ENCODE measurements around the gene TNNT1. TPM values are rescaled to one million over a fixed set of nuclear protein-coding genes. Genes with fewer than 3 reads are reported as not detected.

TNNT1 gene
- total RNA-seq, 2 donors from 2014 or later: not detected

GRCh38 chr19:55101261-55101660, 47.7 kb downstream of the TNNT1 start:
- peaks cover under 1 to 7% of the 10 kb centered on the region in 2 donors for H3K4me1 Mint-ChIP-seq (ENCODE audit: low read depth in 2 of 2)
- peaks cover 6% of the 10 kb centered on the region for H3K36me3 Mint-ChIP-seq
- H3K9me3 Mint-ChIP-seq: no peaks in the 10 kb centered on the region
- H3K4me3 Mint-ChIP-seq: no peak overlapping the region
- DNase-seq (ENCODE audit: low spot score) (peak; percentile 39), ATAC-seq (no peak)
- H3K27ac Mint-ChIP-seq: no peak overlapping the region
- no peaks in the 10 kb centered on the region for H3K27me3 Mint-ChIP-seq

GRCh38 chr19:55099557-55100506, 49.2 kb downstream of the TNNT1 start:
- ATAC-seq: no peak
- no peak for DNase-seq (ENCODE audit: low spot score)
- Mint-ChIP-seq H3K4me3 (no peak overlapping the region), H3K36me3 (peaks cover 6% of the 10 kb centered on the region), H3K9me3 (no peaks in the 10 kb centered on the region), H3K27ac (no peak overlapping the region), H3K4me1 (ENCODE audit: low read depth in 2 of 2) (peaks cover 0 to 4% of the 10 kb centered on the region in 2 donors), H3K27me3 (no peaks in the 10 kb centered on the region)

DNA sequence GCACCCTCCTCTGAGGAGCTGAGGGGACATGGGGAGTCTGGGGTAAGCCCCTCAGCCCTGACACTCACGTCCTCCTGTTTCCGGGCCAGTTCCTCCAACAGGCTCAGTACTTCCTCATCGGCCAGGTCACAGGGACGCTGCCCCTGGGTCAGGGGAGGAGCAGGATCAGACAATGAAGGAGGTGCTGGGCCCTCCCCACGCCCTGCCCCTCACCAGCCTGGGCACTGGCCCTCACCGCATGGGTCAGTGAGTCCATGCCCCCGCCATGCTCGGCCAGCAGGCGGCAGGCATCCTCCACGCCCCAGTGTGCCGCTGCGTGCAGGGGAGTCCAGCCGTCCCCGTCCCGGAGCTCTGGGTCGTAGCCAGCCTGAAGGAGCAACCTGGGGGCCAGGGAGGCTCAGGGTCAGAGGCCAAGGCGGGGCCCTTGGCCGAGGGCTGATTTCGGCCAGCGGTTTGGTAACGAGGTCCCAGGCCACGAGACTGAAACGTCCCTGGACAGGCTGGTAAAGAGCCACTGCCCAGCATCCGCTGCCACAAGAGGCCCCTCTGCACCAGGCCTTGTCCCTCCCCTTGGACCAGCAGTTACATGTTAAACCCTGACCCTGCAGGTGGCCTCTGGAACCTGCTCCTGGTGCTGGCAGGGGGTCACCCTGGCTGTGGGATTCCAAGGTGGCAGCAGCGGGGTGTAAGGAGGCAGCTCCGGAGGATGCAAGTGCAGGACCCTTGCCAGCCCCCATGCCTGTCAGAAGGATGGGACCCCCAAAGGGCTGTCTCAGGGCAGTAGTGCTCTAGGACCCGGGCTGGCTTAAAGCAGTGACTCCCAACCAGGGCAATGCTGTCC, 50.1 kb downstream of the TNNT1 start:
- Mint-ChIP-seq H3K27me3 (no peaks in the 10 kb centered on the region), H3K9me3 (no peaks in the 10 kb centered on the region), H3K4me3 (no peak overlapping the region), H3K36me3 (peaks cover 6% of the 10 kb centered on the region), H3K27ac (no peak overlapping the region), H3K4me1 (ENCODE audit: low read depth in 2 of 2) (peaks cover 0 to 4% of the 10 kb centered on the region in 2 donors)
- peak in 1 of 2 donors; percentile 40 for ATAC-seq
- DNase-seq (ENCODE audit: low spot score): no peak

GRCh38 chr19:55097864-55098715, 50.9 kb downstream of the TNNT1 start:
- no peak overlapping the region for H3K27ac Mint-ChIP-seq
- no peaks in the 10 kb centered on the region for H3K27me3 Mint-ChIP-seq
- H3K36me3 Mint-ChIP-seq: peaks cover 6% of the 10 kb centered on the region
- ATAC-seq (no peak), DNase-seq (ENCODE audit: low spot score) (no peak)
- H3K9me3 Mint-ChIP-seq: no peaks in the 10 kb centered on the region
- no peak overlapping the region for H3K4me3 Mint-ChIP-seq
- peaks cover 0 to 4% of the 10 kb centered on the region in 2 donors for H3K4me1 Mint-ChIP-seq (ENCODE audit: low read depth in 2 of 2)

DNA sequence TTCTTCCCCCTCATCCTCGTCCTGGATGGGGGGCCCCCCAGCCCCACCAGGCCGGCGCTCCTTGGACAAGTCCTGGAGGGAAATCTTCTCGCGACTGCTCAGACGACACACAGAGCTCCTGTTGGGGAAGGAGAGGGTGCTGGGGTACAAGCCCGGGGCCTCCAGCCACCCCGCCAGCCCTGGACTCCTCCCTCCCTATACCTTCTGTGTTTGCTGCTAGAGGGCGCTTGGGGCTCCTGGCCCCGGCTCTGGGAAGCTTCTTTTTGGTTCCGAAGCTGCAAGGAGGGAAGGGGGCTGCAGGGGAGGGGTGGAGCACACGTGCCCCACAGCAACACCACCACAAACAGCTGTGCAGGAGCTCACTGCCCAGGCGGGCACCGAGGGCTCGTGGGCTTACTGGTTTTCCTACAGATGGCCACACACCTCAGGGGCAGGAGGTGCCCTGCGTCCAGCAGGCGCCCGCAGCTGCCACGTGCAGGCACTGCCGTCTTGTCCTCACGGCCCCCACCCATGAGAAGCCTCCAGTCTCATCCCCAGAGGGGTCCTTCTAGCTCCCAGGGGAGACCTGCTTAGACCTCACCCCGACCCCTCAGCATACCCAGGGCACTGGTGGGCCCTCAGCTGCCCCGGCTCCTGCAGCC, 52.8 kb downstream of the TNNT1 start:
- H3K27ac Mint-ChIP-seq: no peak overlapping the region
- no peaks in the 10 kb centered on the region for H3K36me3 Mint-ChIP-seq
- ATAC-seq (no peak), DNase-seq (ENCODE audit: low spot score) (no peak)
- no peaks in the 10 kb centered on the region for H3K27me3 Mint-ChIP-seq
- no peaks in the 10 kb centered on the region for H3K9me3 Mint-ChIP-seq
- no peak overlapping the region for H3K4me3 Mint-ChIP-seq
- peaks cover 0 to 4% of the 10 kb centered on the region in 2 donors for H3K4me1 Mint-ChIP-seq (ENCODE audit: low read depth in 2 of 2)

- peaks cover 0 to 4% of the 10 kb centered on the region in 2 donors for H3K4me1 Mint-ChIP-seq (ENCODE audit: low read depth in 2 of 2)
- H3K4me3 Mint-ChIP-seq: no peak overlapping the region
- ATAC-seq (no peak), DNase-seq (ENCODE audit: low spot score) (no peak)
- H3K9me3 Mint-ChIP-seq: no peaks in the 10 kb centered on the region
- H3K27ac Mint-ChIP-seq: no peak overlapping the region
- no peaks in the 10 kb centered on the region for H3K36me3 Mint-ChIP-seq
- H3K27me3 Mint-ChIP-seq: no peaks in the 10 kb centered on the region
Measured at GRCh38 chr19:55095260-55096060, 53.5 kb downstream of the TNNT1 start.

DNA sequence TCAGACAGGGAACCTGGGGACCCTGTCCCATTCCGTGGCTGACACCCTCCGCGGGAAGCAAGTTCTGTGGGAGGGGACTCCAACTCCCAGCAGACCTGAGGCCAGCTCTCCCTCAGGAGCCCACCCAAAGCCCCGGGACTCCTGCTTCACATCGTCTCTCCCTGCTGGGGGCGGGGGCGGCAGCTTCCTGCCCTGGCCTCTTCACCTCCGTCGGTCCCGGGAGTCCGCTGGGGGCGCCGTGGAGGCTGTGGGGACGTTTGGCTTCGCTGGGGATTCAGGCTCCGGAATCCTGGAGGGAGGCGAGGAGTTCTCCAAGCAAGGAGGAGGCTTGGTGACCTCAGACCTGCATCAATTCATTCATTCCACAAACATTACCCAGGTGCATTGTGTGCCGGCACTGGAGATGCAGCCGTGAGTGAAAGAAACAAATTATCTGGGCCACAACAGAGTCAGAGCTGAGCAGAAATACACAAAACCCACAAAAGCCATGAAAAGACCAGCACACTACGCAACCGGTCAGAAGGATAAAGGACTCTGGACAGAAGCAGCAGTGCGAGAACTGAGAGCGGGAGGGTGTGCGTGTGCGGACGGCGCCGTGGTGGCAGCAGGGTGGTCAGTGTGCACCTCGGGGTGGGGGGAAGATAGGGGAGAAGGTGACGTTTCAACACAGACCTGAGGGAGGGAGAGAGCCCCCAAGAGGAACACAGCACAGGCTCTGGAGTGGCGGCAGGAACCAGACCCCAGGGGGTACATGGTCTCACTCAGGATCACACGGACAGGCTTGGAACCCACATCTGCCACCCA, 54.3 kb downstream of the TNNT1 start:
- Mint-ChIP-seq H3K27me3 (no peaks in the 10 kb centered on the region), H3K27ac (no peak overlapping the region), H3K4me1 (ENCODE audit: low read depth in 2 of 2) (peaks cover 2 to 6% of the 10 kb centered on the region in 2 donors), H3K4me3 (no peak overlapping the region), H3K36me3 (no peaks in the 10 kb centered on the region), H3K9me3 (no peaks in the 10 kb centered on the region)
- ATAC-seq (no peak), DNase-seq (ENCODE audit: low spot score) (no peak)

DNA sequence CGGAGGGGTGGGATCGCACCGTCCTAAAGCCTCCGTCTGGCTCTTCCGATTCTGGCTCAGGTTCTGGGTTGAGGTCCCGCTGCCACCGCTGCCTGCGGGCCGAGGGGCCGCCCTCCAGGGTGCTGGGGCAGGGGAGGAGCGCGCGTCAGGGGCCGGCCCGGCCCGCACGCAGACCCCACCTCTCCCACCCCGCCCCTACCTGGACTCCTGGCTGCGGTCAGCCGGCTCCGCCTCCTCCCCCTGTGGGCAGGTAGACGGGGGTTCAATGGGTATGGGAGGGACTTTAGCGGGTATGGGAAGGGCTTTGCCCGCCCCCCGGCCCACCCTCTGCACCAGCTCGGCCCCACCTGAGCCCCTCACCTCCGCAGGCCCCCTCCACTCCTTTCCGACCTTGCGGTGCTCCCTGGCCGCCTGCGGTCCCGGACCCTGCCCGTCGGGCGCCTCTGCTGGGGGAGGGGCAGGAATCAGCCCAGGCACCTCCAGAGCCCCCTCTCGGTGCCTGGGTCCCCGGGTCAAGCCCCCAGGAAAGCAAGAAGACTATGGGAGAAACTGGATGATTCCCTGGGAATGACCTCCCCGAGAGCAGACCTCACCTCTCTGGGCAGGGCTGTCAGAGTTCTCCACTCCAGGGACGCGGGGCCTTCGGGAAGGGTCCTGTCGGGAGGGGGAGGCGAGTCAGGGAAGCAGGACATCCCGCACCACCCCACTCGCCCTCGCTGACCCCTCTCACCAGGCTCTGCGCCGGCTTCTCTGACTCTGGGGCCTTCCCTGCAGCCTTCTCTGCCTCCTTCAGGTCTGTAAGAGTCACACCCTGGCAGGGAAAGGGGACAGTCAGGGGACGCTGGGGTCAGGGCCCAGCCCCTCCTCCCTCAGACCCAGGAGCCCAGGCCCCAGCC, 56.3 kb downstream of the TNNT1 start:
- H3K27ac Mint-ChIP-seq: no peak overlapping the region
- DNase-seq (ENCODE audit: low spot score) (no peak), ATAC-seq (no peak)
- peaks cover 20 to 22% of the 10 kb centered on the region in 2 donors for H3K4me1 Mint-ChIP-seq (ENCODE audit: low read depth in 2 of 2)
- no peak overlapping the region for H3K4me3 Mint-ChIP-seq
- H3K36me3 Mint-ChIP-seq: no peaks in the 10 kb centered on the region
- no peaks in the 10 kb centered on the region for H3K9me3 Mint-ChIP-seq
- H3K27me3 Mint-ChIP-seq: peaks cover 10% of the 10 kb centered on the region in 2 donors

DNA sequence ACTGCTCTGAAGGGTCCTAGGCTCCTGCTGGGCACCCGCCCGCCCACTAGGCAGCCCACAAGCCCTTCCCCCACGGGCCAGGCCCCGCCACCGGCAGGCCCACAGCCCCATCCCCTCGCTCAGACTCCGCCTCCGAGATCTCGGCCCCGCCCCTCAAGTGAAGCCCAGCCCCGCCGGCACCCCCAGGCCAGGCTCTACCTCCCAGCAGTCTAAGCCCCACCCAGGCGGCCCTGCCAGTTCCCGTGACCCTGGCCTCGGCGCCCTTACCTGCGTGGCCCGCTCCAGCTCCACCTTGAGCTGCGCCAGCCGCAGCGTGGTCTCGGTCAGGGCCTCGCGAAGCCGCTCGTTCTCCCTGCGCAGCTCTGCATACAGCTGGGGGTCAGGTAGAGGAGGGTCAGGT, 57.1 kb downstream of the TNNT1 start:
- ATAC-seq: peak in 1 of 2 donors; percentile 10
- Mint-ChIP-seq H3K27ac (no peak overlapping the region), H3K4me3 (no peak overlapping the region), H3K4me1 (ENCODE audit: low read depth in 2 of 2) (peaks cover 27 to 28% of the 10 kb centered on the region in 2 donors), H3K36me3 (no peaks in the 10 kb centered on the region), H3K9me3 (no peaks in the 10 kb centered on the region), H3K27me3 (peaks cover 10 to 13% of the 10 kb centered on the region in 2 donors)
- DNase-seq (ENCODE audit: low spot score): no peak

GRCh38 chr19:55091126-55091910, 57.7 kb downstream of the TNNT1 start:
- Mint-ChIP-seq H3K36me3 (no peaks in the 10 kb centered on the region), H3K9me3 (no peaks in the 10 kb centered on the region)

More at GRCh38 chr19:55091126-55091910, 57.7 kb downstream of the TNNT1 start:
- Mint-ChIP-seq H3K27me3 (peaks cover 10 to 13% of the 10 kb centered on the region in 2 donors), H3K27ac (no peak overlapping the region), H3K4me3 (no peak overlapping the region), H3K4me1 (ENCODE audit: low read depth in 2 of 2) (peaks cover 28% of the 10 kb centered on the region in 2 donors)
- no peak for ATAC-seq
- peak; percentile 38 for DNase-seq (ENCODE audit: low spot score)
